Mucosa of rectum (tissue), 2 donors: ENCODE data around the gene SEMA4D.

Experiments
- H3K27ac ChIP-seq, 2 donors: one replicate each; pipeline ENCODE4 v1.7.0; 2013; ENCODE audit warnings: inconsistent platforms in 2 of 2, low read depth in 2 of 2, low read length in 2 of 2
- H3K27me3 ChIP-seq, 2 donors: one replicate each; pipeline ENCODE4 v1.7.0; 2013; ENCODE audit warnings: low read length in 2 of 2; ENCODE audit not compliant: control insufficient read depth in 2 of 2, insufficient read depth in 2 of 2
- H3K36me3 ChIP-seq, 2 donors: one replicate each; pipeline ENCODE4 v1.7.0; 2013; ENCODE audit warnings: low read length in 2 of 2; ENCODE audit not compliant: control insufficient read depth in 2 of 2, insufficient read depth in 2 of 2
- H3K4me1 ChIP-seq, 2 donors: one replicate each; pipeline ENCODE4 v1.7.0; 2013; ENCODE audit warnings: low read length in 2 of 2, mild to moderate bottlenecking in 1 of 2; ENCODE audit not compliant: control insufficient read depth in 2 of 2, insufficient read depth in 2 of 2
- H3K4me3 ChIP-seq, 2 donors: one replicate each; pipeline ENCODE4 v1.7.0; 2013; ENCODE audit warnings: low read length in 2 of 2
- H3K9ac ChIP-seq, 2 donors: one replicate each; pipeline ENCODE4 v1.7.0; 2013; ENCODE audit warnings: low read length in 2 of 2, low read depth in 1 of 2, mild to moderate bottlenecking in 1 of 2
- H3K9me3 ChIP-seq, 2 donors: one replicate each; pipeline ENCODE4 v1.7.0; 2013; ENCODE audit warnings: low read length in 2 of 2; ENCODE audit not compliant: control insufficient read depth in 2 of 2
- donor health status: healthy.
- donor health status: Normal muscosa, but diverticular disease.

Gene SEMA4D

GRCh38 chr9:89413963-89414638, 83.8 kb downstream of the SEMA4D start:
- H3K9me3 ChIP-seq, result no peaks in the 10 kb centered on the region
- H3K4me3 ChIP-seq, result no peak overlapping the region
- no peak overlapping the region for H3K9ac ChIP-seq
- no peak overlapping the region for H3K27ac ChIP-seq
- H3K27me3 ChIP-seq, result no peaks in the 10 kb centered on the region
- H3K4me1 ChIP-seq, result peaks cover 0 to 8% of the 10 kb centered on the region in 2 donors
- peaks cover 3 to 7% of the 10 kb centered on the region in 2 donors for H3K36me3 ChIP-seq

GRCh38 chr9:89412951-89413350, 85.0 kb downstream of the SEMA4D start:
- no peaks in the 10 kb centered on the region for H3K9me3 ChIP-seq
- H3K27me3 ChIP-seq, result no peaks in the 10 kb centered on the region
- H3K27ac ChIP-seq, result no peak overlapping the region
- peaks cover 5 to 15% of the 10 kb centered on the region in 2 donors for H3K4me1 ChIP-seq
- no peak overlapping the region for H3K4me3 ChIP-seq
- peaks cover 3 to 7% of the 10 kb centered on the region in 2 donors for H3K36me3 ChIP-seq
- H3K9ac ChIP-seq, result no peak overlapping the region

GRCh38 chr9:89412541-89412940, 85.4 kb downstream of the SEMA4D start:
- no peak overlapping the region for H3K9ac ChIP-seq
- peaks cover 5 to 15% of the 10 kb centered on the region in 2 donors for H3K4me1 ChIP-seq
- no peak overlapping the region for H3K4me3 ChIP-seq
- H3K9me3 ChIP-seq, result no peaks in the 10 kb centered on the region
- no peaks in the 10 kb centered on the region for H3K27me3 ChIP-seq
- H3K36me3 ChIP-seq, result peaks cover 3 to 7% of the 10 kb centered on the region in 2 donors
- H3K27ac ChIP-seq, result no peak overlapping the region

- H3K4me1 ChIP-seq, result peaks cover 5 to 17% of the 10 kb centered on the region in 2 donors
- peaks cover 3 to 7% of the 10 kb centered on the region in 2 donors for H3K36me3 ChIP-seq
- no peak overlapping the region for H3K27ac ChIP-seq
- H3K9me3 ChIP-seq, result no peaks in the 10 kb centered on the region
- no peaks in the 10 kb centered on the region for H3K27me3 ChIP-seq
- no peak overlapping the region for H3K9ac ChIP-seq
- H3K4me3 ChIP-seq, result no peak overlapping the region
Observed at GRCh38 chr9:89411759-89412158, 86.2 kb downstream of the SEMA4D start.

- Histone ChIP-seq H3K9ac (no peak overlapping the region), H3K27ac (no peak overlapping the region), H3K27me3 (no peaks in the 10 kb centered on the region), H3K36me3 (peaks cover 0 to 7% of the 10 kb centered on the region in 2 donors), H3K9me3 (no peaks in the 10 kb centered on the region), H3K4me3 (no peak overlapping the region), H3K4me1 (peaks cover 5 to 26% of the 10 kb centered on the region in 2 donors)
Observed at GRCh38 chr9:89410641-89411350, 87.1 kb downstream of the SEMA4D start.

- Histone ChIP-seq H3K36me3 (peaks cover 0 to 7% of the 10 kb centered on the region in 2 donors), H3K27me3 (no peaks in the 10 kb centered on the region), H3K27ac (peak overlapping the region in 1 of 2 donors; percentile 61), H3K9me3 (no peaks in the 10 kb centered on the region), H3K4me3 (no peak overlapping the region), H3K4me1 (peaks cover 5 to 26% of the 10 kb centered on the region in 2 donors), H3K9ac (no peak overlapping the region)
Observed at GRCh38 chr9:89410022-89410421, 87.9 kb downstream of the SEMA4D start.

- Histone ChIP-seq H3K4me1 (peaks cover 5 to 26% of the 10 kb centered on the region in 2 donors), H3K9me3 (no peaks in the 10 kb centered on the region), H3K27me3 (no peaks in the 10 kb centered on the region), H3K4me3 (no peak overlapping the region), H3K36me3 (peaks cover 0 to 7% of the 10 kb centered on the region in 2 donors), H3K9ac (no peak overlapping the region), H3K27ac (peak overlapping the region in 1 of 2 donors; percentile 61)
Observed at GRCh38 chr9:89409466-89409865, 88.4 kb downstream of the SEMA4D start.

- peak overlapping the region in 1 of 2 donors; percentile 61 for H3K27ac ChIP-seq
- no peak overlapping the region for H3K9ac ChIP-seq
- no peaks in the 10 kb centered on the region for H3K27me3 ChIP-seq
- H3K36me3 ChIP-seq, result peaks cover 0 to 5% of the 10 kb centered on the region in 2 donors
- no peak overlapping the region for H3K4me3 ChIP-seq
- H3K4me1 ChIP-seq, result peaks cover 5 to 26% of the 10 kb centered on the region in 2 donors
- no peaks in the 10 kb centered on the region for H3K9me3 ChIP-seq
Observed at GRCh38 chr9:89408628-89409101, 89.2 kb downstream of the SEMA4D start.

GRCh38 chr9:89407070-89407469, 90.8 kb downstream of the SEMA4D start:
- no peaks in the 10 kb centered on the region for H3K9me3 ChIP-seq
- H3K9ac ChIP-seq, result no peak overlapping the region
- peaks cover 5 to 26% of the 10 kb centered on the region in 2 donors for H3K4me1 ChIP-seq
- peaks cover 0 to 7% of the 10 kb centered on the region in 2 donors for H3K36me3 ChIP-seq
- no peak overlapping the region for H3K4me3 ChIP-seq
- H3K27ac ChIP-seq, result peak overlapping the region; percentile 34 to 71
- no peaks in the 10 kb centered on the region for H3K27me3 ChIP-seq

GRCh38 chr9:89405826-89406225, 92.1 kb downstream of the SEMA4D start:
- Histone ChIP-seq H3K9ac (peak overlapping the region in 1 of 2 donors; percentile 3), H3K27ac (peak overlapping the region; percentile 34 to 71), H3K27me3 (no peaks in the 10 kb centered on the region), H3K9me3 (no peaks in the 10 kb centered on the region), H3K36me3 (peaks cover 0 to 11% of the 10 kb centered on the region in 2 donors), H3K4me1 (peaks cover 5 to 26% of the 10 kb centered on the region in 2 donors), H3K4me3 (peak overlapping the region in 1 of 2 donors; percentile 53)
